Testis (tissue), 3 donors: ENCODE results near the gene ANGPTL7. TPM values are rescaled to one million over a fixed set of nuclear protein-coding genes. Genes with fewer than 3 reads are reported as not detected.

Source experiments
- DNase-seq: peaks from one replicate; pipeline ENCODE4 v3.0.0-alpha.2; 2019
- H3K27ac ChIP-seq, 2 donors: fragments of 200-600 bp; sonication (generic); one replicate each; pipeline ENCODE4 v1.5.1; 2019
- H3K27me3 ChIP-seq: fragments of 200-600 bp; sonication (generic); one replicate; pipeline ENCODE4 v1.5.1; 2019
- H3K36me3 ChIP-seq: fragments of 200-600 bp; sonication (generic); one replicate; pipeline ENCODE4 v1.5.1; 2017; ENCODE audit warnings: low read depth; ENCODE audit errors: missing control alignments
- H3K4me1 ChIP-seq: fragments of 200-600 bp; sonication (generic); one replicate; pipeline ENCODE4 v1.5.1; 2019
- H3K4me3 ChIP-seq, 2 donors: fragments of 200-600 bp; sonication (generic); one replicate each; pipeline ENCODE4 v1.5.1; 2017 to 2019
- H3K9me3 ChIP-seq: fragments of 200-600 bp; sonication (generic); one replicate; pipeline ENCODE4 v1.5.1; 2017
- CTCF ChIP-seq, 3 experiments: fragments of 450-650 bp in 2 of 3; fragments of 200-600 bp in 1 of 3; sonication (generic) in 1 of 3; IDR thresholded peaks; one replicate each; pipeline ENCODE4 v1.5.1; 2016 to 2019; ENCODE audit warnings: antibody characterized with exemption in 3 of 3, mild to moderate bottlenecking in 2 of 3, moderate library complexity in 1 of 3
- POLR2A ChIP-seq: fragments of 450-650 bp; IDR thresholded peaks from one replicate; pipeline ENCODE4 v1.6.1; 2017; ENCODE audit warnings: antibody characterized with exemption, mild to moderate bottlenecking, moderate library complexity
- WGBS, 2 donors: methylation state at CpG; one replicate each; pipeline ENCODE4 v1.1.5; 2018; 5-methylcytosine and 5-hydroxymethylcytosine counted together
- intact Hi-C: fragments of 100-400 bp; cut with DNase I; formaldehyde crosslinking; loops from one replicate; pipeline ENCODE4 v1.15.1; 2023; ENCODE audit warnings: low total_unique reads
- polyA plus RNA-seq: library from polyadenylated mRNA; stranded (reverse); fragments of 350-450 nt; fragmentation: Illumina TruSeq; extraction: RNeasy Lipid Tissue Mini Kit (QIAGEN cat#74804); gene quantifications from one replicate; pipeline ENCODE4 v1.2.3, GENCODE V29; 2014; ENCODE audit warnings: low read depth, low replicate concordance; ENCODE audit not compliant: insufficient read depth
- total RNA-seq, 2 donors: library from RNA; depleted of rRNA; stranded (reverse); fragments of >200 nt; gene quantifications; one replicate each; pipeline ENCODE4 v1.2.3, GENCODE V29; 2016

ANGPTL7 gene
- total and polyA plus RNA-seq, 3 donors from 2014 or later = 1.6 TPM; not detected in 2

- Histone ChIP-seq H3K4me1 (no peaks in the 10 kb centered on the region), H3K9me3 (no peaks in the 10 kb centered on the region), H3K27me3 (no peaks in the 10 kb centered on the region), H3K36me3 (no peaks in the 10 kb centered on the region), H3K4me3 (no peak overlapping the region), H3K27ac (no peak overlapping the region)
- 75 to 96% methylated on average over 1 of the region's 1 CpG for WGBS, 2 donors
- intact Hi-C loops = no loop called here
- no peak for TF ChIP-seq CTCF (IDR thresholded peaks at IDR 0.05)
- no peak for TF ChIP-seq POLR2A
- no peak for DNase-seq
Measured at GRCh38 chr1:11216074-11216473, 26.9 kb downstream of the ANGPTL7 start.

GRCh38 chr1:11227106-11228077, 38.2 kb downstream of the ANGPTL7 start:
- intact Hi-C loops = no loop called here
- no peaks in the 10 kb centered on the region for H3K27me3 ChIP-seq
- H3K27ac ChIP-seq = no peak overlapping the region
- no peaks in the 10 kb centered on the region for H3K4me1 ChIP-seq
- no peak for DNase-seq
- WGBS, 2 donors = 89 to 95% methylated on average over 10 of the region's 10 CpGs
- TF ChIP-seq POLR2A (no peak), CTCF (IDR thresholded peaks at IDR 0.05) (no peak)
- H3K4me3 ChIP-seq = no peak overlapping the region
- H3K36me3 ChIP-seq = peaks cover 4% of the 10 kb centered on the region
- H3K9me3 ChIP-seq = no peaks in the 10 kb centered on the region

GRCh38 chr1:11229203-11229602, 40.0 kb downstream of the ANGPTL7 start:
- Histone ChIP-seq H3K9me3 (no peaks in the 10 kb centered on the region), H3K27ac (no peak overlapping the region), H3K4me1 (no peaks in the 10 kb centered on the region), H3K4me3 (no peak overlapping the region), H3K27me3 (no peaks in the 10 kb centered on the region), H3K36me3 (peaks cover 4% of the 10 kb centered on the region)
- intact Hi-C loops = no loop called here
- WGBS, 2 donors = 87 to 90% methylated on average over 4 of the region's 4 CpGs
- TF ChIP-seq CTCF (IDR thresholded peaks at IDR 0.05) (no peak), POLR2A (no peak)
- no peak for DNase-seq

GRCh38 chr1:11233208-11233607, 44.1 kb downstream of the ANGPTL7 start:
- no peaks in the 10 kb centered on the region for H3K27me3 ChIP-seq
- H3K4me3 ChIP-seq = no peak overlapping the region
- 95 to 99% methylated on average over 2 of the region's 2 CpGs for WGBS, 2 donors
- H3K9me3 ChIP-seq = no peaks in the 10 kb centered on the region
- H3K36me3 ChIP-seq = peaks cover 4% of the 10 kb centered on the region
- no peaks in the 10 kb centered on the region for H3K4me1 ChIP-seq
- intact Hi-C loops = no loop called here
- no peak overlapping the region for H3K27ac ChIP-seq
- DNase-seq = no peak
- TF ChIP-seq CTCF (IDR thresholded peaks at IDR 0.05) = no peak
- TF ChIP-seq POLR2A = no peak
